ENCODE data around the gene CASP4. TPM values are rescaled to one million over a fixed set of nuclear protein-coding genes. Genes with fewer than 3 reads are reported as not detected.
"Not testable (repeated sequence)": the region's sequence is repeated elsewhere in the genome, so short reads cannot be mapped to it uniquely, and the experiment has no call there.

Gene CASP4
- total RNA-seq, 1 experiment from 2014 or later: 92.7 TPM

- CTCF ChIA-PET: no interaction called here
- Histone ChIP-seq H3K36me3 (ENCODE audit: insufficient read depth, low read length, poor library complexity, severe bottlenecking) (no peaks in the 10 kb centered on the region), H3K4me1 (ENCODE audit: insufficient read depth, low read length, poor library complexity, severe bottlenecking) (no peaks in the 10 kb centered on the region), H3K27ac (ENCODE audit: low read depth, low read length, poor library complexity, severe bottlenecking) (no peak overlapping the region), H3K27me3 (replicated peaks; ENCODE audit: insufficient read depth, low read depth, low read length, poor library complexity) (no peaks in the 10 kb centered on the region), H3K9me3 (ENCODE audit: low read depth, low read length, poor library complexity, severe bottlenecking) (peaks cover 8% of the 10 kb centered on the region), H3K4me3 (ENCODE audit: low read depth, low read length, poor library complexity, severe bottlenecking) (no peak overlapping the region)
- intact Hi-C loops (cut with micrococcal nuclease; ENCODE audit: unreplicated experiment): no loop called here
- TF ChIP-seq CTCF (conservative IDR thresholded peaks at IDR 0.05; ENCODE audit: low read depth, low read length) (no peak), EZH2 (IDR thresholded peaks at IDR 0.05; ENCODE audit: borderline replicate concordance, low read depth, low read length, poor library complexity, severe bottlenecking) (no peak)
- POLR2A ChIA-PET (ENCODE audit: low non-redundant PET): no interaction called here
- DNase-seq (ENCODE audit: low spot score): no peak
- no TSS peak for BruUV-seq (replicated peaks)
Observed at GRCh38 chr11:104984808-104985207, 16.4 kb upstream of the CASP4 start.

GRCh38 chr11:104979839-104980238 is 11.5 kb upstream of the CASP4 start:
- Histone ChIP-seq H3K9me3 (ENCODE audit: low read depth, low read length, poor library complexity, severe bottlenecking) (peaks cover 4% of the 10 kb centered on the region), H3K36me3 (ENCODE audit: insufficient read depth, low read length, poor library complexity, severe bottlenecking) (no peaks in the 10 kb centered on the region), H3K4me3 (ENCODE audit: low read depth, low read length, poor library complexity, severe bottlenecking) (no peak overlapping the region), H3K4me1 (ENCODE audit: insufficient read depth, low read length, poor library complexity, severe bottlenecking) (no peaks in the 10 kb centered on the region), H3K27ac (ENCODE audit: low read depth, low read length, poor library complexity, severe bottlenecking) (no peak overlapping the region), H3K27me3 (replicated peaks; ENCODE audit: insufficient read depth, low read depth, low read length, poor library complexity) (no peaks in the 10 kb centered on the region)
- POLR2A ChIA-PET (ENCODE audit: low non-redundant PET): no interaction called here
- CTCF ChIA-PET: no interaction called here
- intact Hi-C loops (cut with micrococcal nuclease; ENCODE audit: unreplicated experiment): no loop called here
- BruUV-seq (replicated peaks): no TSS peak
- TF ChIP-seq CTCF (conservative IDR thresholded peaks at IDR 0.05; ENCODE audit: low read depth, low read length) (no peak), EZH2 (IDR thresholded peaks at IDR 0.05; ENCODE audit: borderline replicate concordance, low read depth, low read length, poor library complexity, severe bottlenecking) (no peak)
- DNase-seq (ENCODE audit: low spot score): no peak

- no peak overlapping the region for H3K27ac ChIP-seq (ENCODE audit: low read depth, low read length, poor library complexity, severe bottlenecking)
Observed at GRCh38 chr11:104973616-104974015, 5.2 kb upstream of the CASP4 start.

GRCh38 chr11:104972924-104973323 is 4.5 kb upstream of the CASP4 start:
- Histone ChIP-seq H3K4me1 (ENCODE audit: insufficient read depth, low read length, poor library complexity, severe bottlenecking) (peaks cover 14% of the 10 kb centered on the region), H3K9me3 (ENCODE audit: low read depth, low read length, poor library complexity, severe bottlenecking) (peaks cover 17% of the 10 kb centered on the region)
- intact Hi-C loops (cut with micrococcal nuclease; ENCODE audit: unreplicated experiment); DNase-seq (ENCODE audit: low spot score); H3K27ac ChIP-seq (ENCODE audit: low read depth, low read length, poor library complexity, severe bottlenecking); H3K4me3 ChIP-seq (ENCODE audit: low read depth, low read length, poor library complexity, severe bottlenecking); H3K36me3 ChIP-seq (ENCODE audit: insufficient read depth, low read length, poor library complexity, severe bottlenecking); H3K27me3 ChIP-seq (replicated peaks; ENCODE audit: insufficient read depth, low read depth, low read length, poor library complexity); BruUV-seq (replicated peaks); CTCF ChIA-PET; POLR2A ChIA-PET (ENCODE audit: low non-redundant PET): not testable (repeated sequence)

More at GRCh38 chr11:104973616-104974015, 5.2 kb upstream of the CASP4 start:
- Histone ChIP-seq H3K36me3 (ENCODE audit: insufficient read depth, low read length, poor library complexity, severe bottlenecking) (no peaks in the 10 kb centered on the region), H3K4me1 (ENCODE audit: insufficient read depth, low read length, poor library complexity, severe bottlenecking) (peaks cover 13% of the 10 kb centered on the region), H3K4me3 (ENCODE audit: low read depth, low read length, poor library complexity, severe bottlenecking) (no peak overlapping the region), H3K27me3 (replicated peaks; ENCODE audit: insufficient read depth, low read depth, low read length, poor library complexity) (no peaks in the 10 kb centered on the region), H3K9me3 (ENCODE audit: low read depth, low read length, poor library complexity, severe bottlenecking) (peaks cover 17% of the 10 kb centered on the region)
- CTCF ChIA-PET: no interaction called here
- POLR2A ChIA-PET (ENCODE audit: low non-redundant PET): no interaction called here
- DNase-seq (ENCODE audit: low spot score): no peak
- intact Hi-C loops (cut with micrococcal nuclease; ENCODE audit: unreplicated experiment): no loop called here
- BruUV-seq (replicated peaks): no TSS peak
- TF ChIP-seq EZH2 (IDR thresholded peaks at IDR 0.05; ENCODE audit: borderline replicate concordance, low read depth, low read length, poor library complexity, severe bottlenecking) (no peak), CTCF (conservative IDR thresholded peaks at IDR 0.05; ENCODE audit: low read depth, low read length) (no peak)
